IPS-NIHi11 (cell line): ENCODE results near the gene RRP1B.
"Not testable (repeated sequence)": the region's sequence is repeated elsewhere in the genome, so short reads cannot be mapped to it uniquely, and the experiment has no call there.

ENCODE experiments used
- DNase-seq: peaks from one replicate; pipeline ENCODE4 v3.0.0; 2012; ENCODE audit warnings: mixed read lengths, low spot score

The RRP1B gene

DNA sequence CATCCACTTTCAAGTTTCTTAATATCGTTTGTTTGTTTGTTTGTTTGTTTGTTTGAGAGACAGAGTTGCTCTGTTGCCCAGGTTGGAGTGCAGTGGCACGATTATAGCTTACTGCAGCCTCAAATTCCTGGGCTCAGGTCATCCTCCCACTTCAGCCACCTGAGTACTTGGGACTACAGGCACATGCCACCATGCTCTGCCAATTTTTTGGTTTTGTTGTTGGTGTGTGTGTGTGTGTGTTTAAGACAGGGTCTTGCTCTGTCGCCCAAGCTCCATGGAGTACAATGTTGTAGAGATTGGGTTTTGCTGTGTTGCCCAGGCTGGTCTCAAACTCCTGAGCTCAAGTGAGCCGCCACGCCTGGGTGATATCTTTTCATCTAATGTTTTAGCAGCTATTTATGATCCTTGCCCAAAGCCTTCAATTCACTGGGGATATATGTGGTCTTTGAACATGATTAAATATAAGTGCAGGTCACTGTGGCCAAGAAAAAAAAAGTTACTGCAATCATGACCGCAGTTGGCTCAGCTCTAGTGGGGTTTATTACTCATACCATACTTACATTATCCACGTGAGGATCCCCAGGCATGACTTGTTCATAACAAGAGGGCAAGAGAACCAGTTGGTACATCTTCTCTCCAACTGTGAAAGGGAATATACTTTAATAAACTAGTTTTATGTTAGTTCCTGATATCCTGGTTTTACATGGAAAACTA lies 8.0 kb downstream of the RRP1B start:
- no peak for DNase-seq

DNA sequence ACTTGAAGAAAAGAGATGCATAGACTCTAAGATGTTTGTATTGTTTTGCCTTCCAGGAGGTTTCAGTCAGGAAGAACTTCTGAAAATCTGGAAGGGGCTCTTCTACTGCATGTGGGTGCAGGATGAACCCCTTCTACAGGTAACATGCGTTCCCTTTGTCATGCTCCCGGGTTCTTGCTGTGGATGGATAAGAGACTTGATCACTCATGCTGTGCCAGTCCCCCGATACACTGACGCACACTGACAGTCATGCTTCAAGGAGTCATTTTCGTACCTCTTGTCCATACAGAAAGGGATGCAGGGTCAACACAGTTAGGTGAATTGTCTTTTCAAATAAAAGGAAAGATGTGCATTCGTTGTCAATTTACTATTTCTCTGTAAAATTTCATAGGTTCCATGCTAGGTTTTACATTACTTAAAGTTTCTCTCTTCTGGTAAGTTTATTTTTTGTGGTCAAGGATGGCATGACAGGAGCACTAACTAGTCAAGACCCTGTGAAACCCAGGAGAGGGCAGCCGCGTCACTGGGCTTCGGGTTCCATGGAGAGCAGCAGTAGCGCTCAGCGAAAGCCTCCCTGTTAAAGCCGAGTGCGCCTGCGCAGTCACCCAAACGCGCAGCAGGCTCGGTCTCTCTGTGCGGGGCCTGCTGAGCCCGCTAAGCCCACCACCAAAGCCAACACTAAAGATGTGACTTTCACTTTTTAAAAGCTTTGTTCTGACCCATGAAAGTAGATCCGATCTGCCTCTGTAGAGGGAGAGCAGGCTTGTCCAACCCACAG lies 10.7 kb downstream of the RRP1B start:
- no peak for DNase-seq

DNA sequence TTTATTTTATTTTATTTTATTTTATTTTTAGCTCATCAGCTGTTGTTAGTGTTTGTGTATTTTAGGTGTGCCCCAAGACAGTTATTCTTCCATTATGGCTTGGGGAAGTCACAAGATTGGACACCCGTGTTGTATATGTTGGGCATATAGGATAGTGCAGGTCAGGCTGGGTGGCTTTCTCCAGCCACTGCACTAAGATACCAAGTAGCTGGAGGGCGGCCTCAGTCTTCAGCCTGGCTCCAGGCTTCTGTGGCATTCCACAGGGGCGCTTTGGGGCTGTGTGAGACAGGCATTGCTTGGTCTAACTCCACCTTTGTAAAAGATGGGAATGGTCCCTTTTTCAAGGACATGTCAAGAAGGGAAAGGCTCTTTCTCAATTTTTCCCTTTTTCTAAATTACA lies 16.5 kb downstream of the RRP1B start:
- no peak for DNase-seq

DNA sequence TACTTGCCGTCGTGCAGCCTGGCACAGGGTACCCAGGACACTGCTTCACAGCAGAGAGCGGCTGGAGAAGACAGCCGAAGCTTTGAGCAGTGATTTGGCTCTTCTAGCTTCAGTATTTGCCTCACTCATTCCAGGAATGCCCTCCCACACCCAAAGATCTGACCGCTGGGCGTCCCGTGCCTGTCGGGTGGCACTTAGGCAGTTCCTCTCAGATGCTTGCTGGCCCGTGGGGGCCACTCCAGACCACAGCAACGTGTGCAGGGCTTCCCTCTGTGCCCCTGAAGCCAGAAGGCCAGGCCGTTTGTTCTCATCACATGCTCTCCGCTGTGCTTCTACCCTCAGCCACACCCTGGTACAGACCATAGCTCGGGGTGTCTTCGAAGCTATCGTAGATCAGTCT lies 17.0 kb downstream of the RRP1B start:
- no peak for DNase-seq

DNA sequence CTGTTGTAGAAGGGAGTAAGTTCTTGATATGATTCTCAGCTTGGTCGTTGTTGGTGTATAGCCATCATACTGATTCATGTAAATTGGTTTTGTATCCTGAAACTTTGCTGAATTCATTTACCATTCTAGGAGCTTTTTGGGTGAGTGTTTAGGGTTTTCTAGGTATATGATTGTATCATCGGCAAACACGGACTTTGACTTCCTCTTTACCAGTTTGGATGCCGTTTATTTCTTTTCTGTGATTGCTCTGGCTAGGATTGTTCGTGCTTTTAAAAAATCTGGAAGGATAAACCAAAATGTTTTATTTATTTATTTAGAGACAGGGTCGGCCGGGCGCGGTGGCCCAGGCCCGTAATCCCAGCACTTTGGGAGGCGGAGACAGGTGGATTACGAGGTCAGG lies 20.6 kb downstream of the RRP1B start:
- DNase-seq: no peak

DNA sequence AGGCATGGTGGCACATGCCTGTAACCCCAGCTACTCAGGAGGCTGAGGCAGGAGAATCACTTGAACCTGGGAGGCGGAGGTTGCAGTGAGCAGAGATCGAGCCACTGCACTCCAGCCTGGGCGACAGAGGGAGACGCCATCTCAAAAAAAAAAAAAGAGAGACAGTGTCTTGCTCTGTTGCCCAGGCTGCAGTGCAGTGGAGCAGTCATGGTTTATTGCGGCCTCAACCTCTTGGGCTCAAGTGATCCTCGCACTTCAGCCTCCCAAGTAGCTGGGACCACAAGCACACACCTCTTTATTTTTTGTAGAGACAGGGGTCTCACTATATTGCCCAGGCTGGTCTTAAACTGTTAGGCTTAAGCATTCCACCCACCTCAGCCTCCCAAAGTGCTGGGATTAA lies 21.1 kb downstream of the RRP1B start:
- DNase-seq: not testable (repeated sequence)

DNA sequence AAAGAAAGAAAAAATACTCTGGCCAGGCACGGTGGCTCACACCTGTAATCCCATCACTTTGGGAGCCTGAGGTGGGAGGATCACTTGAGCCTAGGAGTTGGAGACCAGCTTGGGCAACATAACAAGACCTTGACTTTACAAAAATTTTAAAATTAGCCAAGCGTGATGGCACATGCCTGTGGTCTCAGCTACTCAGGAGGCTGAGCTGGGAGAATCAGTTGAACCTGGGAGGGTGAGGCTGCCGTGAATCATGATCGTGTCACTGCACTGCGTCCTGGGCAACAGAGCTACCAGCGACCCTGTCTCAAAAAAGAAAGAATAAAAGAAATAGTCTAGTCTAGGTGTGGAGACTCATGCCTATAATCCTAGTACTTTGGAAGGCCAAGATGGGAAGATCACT lies 22.3 kb downstream of the RRP1B start:
- no peak for DNase-seq

DNA sequence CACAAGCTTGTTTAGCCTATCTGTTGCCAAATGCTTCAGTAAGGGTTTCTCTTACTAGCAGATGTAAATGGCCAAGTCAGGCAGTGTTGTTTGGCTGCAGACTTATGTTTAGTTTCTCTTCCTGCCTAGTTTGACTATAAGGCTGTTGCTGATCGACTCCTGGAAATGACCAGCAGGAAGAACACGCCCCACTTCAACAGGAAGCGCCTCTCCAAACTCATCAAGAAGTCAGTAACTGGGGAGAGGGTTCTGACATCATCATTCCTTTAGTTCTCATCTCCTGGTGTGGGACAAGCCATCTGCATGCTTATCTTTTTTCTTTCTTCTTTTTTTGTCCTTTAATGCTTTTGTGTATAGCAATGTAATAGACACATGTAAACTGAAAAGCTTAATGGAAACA lies 25.1 kb downstream of the RRP1B start:
- DNase-seq: no peak

DNA sequence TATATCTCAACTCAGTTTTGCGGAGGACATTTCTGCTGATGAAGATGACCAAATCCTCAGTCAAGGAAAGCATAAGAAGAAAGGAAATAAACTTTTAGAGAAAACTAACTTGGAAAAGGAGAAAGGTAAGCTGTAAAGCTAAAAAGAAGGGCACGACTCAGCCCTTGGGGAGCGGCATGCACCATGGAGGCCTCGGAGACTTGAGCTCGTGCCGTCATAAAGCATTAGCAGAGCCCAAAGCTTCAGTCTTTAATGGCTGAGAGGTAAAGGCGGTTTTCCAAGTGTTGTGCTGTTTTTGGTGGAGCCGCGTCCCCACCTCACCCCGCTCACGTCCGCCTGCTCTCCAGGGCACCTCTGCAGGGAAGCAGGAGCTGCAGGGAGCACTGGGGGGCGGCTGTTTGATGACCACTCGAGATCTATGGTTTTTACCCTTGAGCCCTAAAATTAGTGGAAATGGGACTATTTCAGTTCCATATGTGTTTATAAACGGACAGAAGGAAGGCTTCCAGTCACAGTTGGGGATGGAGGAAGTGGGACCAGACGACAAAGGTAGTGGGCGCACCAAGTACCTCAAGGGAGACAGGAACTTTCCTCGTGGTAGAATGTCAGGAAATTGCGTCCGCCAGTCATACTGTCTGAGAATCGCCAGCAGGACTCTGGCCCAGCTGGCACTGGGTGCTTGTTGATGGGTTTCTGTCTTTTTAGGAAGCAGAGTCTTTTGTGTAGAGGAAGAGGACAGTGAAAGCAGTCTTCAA lies 27.6 kb downstream of the RRP1B start:
- DNase-seq: no peak

DNA sequence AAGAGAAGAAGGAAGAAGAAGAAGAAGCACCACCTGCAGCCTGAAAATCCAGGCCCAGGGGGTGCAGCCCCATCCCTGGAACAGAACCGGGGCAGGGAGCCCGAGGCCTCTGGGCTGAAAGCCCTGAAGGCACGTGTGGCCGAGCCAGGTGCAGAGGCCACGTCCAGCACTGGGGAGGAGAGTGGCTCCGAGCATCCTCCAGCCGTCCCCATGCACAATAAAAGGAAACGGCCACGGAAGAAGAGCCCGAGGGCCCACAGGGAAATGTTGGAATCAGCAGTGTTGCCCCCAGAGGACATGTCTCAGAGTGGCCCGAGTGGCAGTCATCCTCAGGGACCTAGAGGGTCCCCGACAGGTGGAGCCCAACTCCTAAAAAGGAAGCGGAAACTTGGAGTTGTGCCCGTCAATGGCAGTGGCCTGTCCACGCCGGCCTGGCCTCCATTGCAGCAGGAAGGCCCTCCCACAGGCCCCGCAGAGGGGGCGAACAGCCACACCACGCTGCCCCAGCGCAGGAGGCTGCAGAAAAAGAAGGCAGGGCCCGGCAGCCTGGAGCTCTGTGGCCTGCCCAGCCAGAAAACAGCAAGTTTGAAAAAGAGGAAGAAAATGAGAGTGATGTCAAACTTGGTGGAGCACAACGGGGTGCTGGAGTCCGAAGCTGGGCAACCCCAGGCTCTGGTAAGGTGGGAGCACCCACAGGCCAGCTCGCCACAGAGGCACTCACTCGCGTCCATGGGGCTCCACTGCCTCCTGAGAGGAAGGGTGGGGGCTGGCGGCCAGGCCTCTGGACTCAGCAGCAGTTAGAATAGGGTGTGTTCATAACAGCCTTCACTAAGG lies 28.4 kb downstream of the RRP1B start:
- no peak for DNase-seq

DNA sequence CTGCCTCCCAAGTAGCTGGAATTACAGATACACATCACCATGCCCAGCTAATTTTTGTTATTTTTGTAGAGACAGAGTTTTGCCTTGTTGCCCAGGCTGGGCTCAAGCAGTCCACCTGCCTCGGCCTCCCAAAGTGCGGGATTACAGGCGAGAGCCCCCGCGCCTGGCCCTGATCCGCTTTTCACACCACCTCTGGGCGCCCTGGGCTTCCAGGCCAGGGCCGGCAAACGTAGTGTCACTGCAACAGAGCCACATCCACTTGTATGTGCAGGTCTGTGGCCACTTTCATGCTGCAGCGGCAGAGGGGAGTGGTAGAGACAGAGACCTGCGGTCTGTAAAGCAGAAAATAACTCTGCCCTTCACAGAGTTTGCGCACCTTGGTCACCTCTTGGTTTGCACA lies 29.5 kb downstream of the RRP1B start:
- DNase-seq: no peak

DNA sequence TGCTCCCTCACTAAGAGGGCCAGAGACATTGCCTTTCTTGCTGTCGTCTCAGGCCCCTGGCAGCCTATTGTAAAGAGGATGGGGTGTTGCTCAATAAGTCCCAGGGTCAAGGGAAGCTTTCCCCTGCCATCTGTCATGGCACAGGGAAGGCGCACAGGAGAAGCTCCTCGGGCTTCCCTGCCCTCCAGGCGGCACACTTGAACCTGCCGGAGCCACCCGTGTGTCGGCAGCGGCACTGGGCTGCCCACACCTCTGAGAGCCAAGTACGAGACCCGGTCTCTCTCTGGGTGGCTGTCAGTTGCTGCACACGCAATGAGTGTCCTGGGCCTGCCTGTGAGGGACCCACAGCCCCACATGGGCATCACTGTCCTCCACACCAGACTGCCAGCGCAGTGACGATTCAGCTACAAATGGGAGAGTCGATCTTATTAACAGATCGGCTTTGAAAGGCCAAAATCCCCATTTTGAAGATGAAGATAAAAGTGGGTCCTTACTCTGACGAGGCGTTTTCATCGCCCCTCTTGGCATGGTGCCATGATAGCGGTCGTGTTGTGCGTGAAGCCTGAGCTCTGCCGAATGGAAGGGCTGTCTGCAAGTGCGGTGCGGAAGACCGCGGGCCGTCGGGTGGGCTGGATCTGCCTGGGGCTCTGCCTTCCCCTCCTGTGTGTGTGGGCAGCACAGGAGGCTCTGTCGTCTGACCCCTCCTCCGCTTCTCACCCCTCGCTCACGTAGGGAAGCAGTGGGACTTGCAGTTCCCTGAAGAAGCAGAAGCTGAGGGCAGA lies 30.4 kb downstream of the RRP1B start:
- DNase-seq: no peak

DNA sequence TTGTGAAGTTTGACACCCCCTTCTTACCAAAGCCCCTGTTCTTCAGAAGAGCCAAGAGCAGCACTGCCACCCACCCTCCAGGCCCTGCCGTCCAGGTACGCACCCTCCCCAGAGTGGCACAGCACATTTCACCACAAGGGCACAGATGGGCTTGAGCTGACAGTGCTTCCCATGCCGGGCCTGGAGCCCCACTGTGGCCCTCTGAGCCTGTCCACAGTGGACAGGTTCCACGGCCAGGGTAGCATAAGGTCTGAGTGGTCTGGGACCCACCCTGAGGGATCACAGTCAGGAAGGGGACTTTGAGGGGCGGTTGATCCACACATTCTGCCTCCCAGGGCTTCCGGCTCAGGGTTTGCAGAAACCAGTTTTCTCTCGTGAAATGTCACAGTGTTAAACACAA lies 31.0 kb downstream of the RRP1B start:
- no peak for DNase-seq

DNA sequence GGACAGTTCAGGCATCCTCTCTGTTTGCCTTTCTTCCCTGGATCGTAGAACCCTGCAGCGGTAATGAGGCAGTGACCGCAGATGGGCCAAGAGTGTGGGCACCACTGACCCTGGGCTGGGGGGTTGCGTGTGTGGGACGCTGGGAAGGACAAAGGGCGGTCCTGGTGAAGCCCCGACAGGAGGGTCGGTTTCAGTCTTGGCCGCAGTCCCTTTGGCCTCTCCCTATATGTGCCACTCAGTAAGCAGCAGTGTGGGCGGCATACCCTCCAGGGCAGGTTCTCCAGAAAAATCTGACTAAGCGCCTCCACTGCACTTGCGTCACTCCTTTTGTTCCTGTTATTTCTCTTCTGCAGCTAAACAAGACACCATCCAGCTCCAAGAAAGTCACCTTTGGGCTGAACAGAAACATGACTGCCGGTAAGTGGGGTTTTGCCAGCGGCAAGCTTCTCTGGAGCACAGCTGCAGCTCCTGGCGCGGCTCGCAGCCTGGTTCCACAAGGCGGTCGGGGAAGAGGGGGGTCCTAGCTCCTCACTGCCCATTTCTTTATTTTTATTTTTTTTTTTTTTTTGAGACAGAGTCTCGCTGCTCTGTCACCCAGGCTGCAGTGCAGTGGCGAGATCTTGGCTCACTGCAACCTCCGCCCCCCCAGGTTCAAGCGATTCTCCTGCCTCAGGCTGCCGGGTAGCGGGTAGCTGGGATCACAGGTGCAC lies 31.9 kb downstream of the RRP1B start:
- no peak for DNase-seq

DNA sequence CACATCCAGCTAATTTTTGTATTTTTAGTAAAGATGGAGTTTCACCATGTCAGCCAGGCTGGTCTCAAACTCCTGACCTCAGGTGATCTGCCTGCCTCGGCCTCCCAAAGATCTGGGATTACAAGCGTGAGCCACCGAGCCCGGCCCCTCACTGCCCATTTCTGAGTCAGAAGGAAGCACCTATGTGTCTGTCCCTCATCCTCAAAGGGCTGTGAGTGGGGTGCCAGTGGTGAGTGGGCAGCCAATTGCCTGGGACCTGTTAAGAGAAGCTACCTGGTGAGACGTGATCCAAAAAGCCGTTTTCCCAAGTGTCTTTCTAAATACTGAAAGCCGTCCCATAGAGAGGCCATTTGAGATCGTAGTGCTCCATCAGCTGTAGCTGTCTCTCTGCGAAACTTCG lies 32.4 kb downstream of the RRP1B start:
- DNase-seq: no peak

DNA sequence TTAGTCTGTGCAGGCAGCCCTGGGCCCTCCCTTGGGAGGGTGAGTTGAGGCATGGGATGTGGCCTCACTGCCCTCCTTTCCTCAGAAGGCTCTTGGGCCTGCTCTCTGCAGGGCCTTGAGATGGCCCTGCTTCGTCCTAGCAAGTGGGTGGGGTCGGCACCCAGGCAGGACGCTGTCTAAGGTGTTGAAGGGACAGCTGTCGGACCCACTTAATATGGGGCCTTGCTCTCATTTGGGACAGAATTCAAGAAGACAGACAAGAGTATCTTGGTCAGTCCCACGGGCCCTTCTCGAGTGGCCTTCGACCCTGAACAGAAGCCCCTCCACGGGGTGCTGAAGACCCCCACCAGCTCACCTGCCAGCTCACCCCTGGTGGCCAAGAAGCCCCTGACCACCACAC lies 33.6 kb downstream of the RRP1B start:
- no peak for DNase-seq

DNA sequence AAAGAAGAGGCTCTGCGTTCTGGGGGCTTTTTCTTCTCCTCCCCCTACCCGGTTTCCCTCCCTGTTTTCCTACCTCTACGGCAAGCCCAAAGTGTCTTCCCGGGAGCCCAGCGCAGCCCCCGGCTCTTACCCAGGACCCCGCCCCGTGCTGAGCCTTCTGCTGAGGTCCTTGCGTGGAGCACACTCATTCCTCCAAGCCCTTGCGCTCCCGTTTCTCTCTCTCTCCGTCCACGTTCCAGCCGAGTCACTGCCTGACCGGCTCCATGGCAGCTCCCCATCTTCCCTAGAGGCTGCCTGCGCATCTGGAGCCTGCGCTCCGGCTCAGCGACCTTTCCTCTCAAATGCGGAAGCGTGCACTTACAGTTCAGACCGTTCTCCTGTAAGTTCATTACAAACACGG lies 34.6 kb downstream of the RRP1B start:
- DNase-seq: no peak

DNA sequence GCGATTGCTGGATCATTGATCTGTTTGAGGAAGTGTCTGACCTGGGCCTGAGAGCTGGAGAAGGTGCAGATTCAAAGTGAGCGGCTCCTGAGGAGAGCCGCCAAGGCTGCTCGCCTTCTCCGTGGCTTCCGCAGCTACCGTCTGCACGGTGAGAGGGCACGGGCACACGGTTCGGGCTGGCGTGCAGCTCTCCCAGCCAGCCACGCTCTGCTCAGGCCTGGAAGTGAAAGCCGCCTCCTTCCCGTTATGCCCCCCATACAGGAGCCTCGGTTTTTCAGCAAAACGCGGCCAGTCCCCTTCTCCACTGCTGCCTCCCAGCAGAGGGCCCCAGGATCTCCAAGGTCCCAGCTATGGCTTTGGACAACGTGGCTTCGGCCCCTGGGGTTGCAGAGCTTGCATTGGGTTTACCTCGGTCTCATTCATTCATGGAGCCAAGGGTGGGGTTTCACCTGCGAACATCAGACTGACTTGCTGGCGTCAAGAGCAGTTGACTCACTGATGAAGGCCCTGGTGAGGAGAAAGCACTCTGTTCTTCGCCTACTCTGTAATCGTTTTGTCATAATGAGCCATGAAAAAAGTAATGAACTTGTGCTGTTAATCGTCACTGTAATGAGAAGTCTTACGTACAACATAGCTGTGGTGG lies 35.2 kb downstream of the RRP1B start:
- no peak for DNase-seq

DNA sequence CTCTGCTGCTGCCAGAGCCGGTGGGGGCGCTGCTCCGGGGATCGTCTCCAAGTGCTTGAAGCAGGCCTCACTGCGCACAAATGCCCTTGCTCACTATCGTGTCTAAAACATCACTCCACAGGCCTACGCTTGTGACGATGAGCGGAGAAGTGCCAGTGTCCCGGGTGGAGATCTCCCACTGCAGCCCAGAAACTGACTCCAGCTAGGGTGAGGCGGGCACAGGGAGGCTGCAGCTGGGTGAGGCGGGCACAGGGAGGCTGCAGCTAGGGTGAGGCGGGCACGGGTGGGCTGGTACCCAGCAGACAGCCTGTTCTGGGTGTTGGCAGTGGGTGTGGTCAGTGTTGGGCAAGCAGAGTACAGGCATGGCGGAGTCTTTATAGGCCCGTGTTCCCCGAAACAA lies 36.9 kb downstream of the RRP1B start:
- no peak for DNase-seq
